GM23338 (cell line): ENCODE results near the gene DHRS7C. TPM values are rescaled to one million over a fixed set of nuclear protein-coding genes. Genes with fewer than 3 reads are reported as not detected.

Experiments used
- ATAC-seq: fragments of 200-7000 bp; cut with Tn5 transposase; 3 replicates; pipeline ENCODE4 v1.9.1; 2020
- DNase-seq: peaks from one replicate; pipeline ENCODE4 v3.0.0-alpha.2; 2015; ENCODE audit warnings: low spot score
- H2AFZ ChIP-seq: fragments of 200-600 bp; sonication (generic); 2 replicates; pipeline ENCODE4 v1.8.0; 2016; ENCODE audit warnings: antibody characterized with exemption, mild to moderate bottlenecking, moderate library complexity
- H3F3A ChIP-seq: fragments of 200-600 bp; sonication (generic); replicated peaks from 2 replicates; pipeline ENCODE4 v1.8.0; 2017; ENCODE audit warnings: antibody characterized with exemption, mixed run types, low read depth
- H3K27ac ChIP-seq: fragments of 200-600 bp; sonication (generic); 2 replicates; pipeline ENCODE4 v1.6.1; 2016; ENCODE audit warnings: low read depth
- H3K27me3 ChIP-seq: fragments of 200-600 bp; sonication (generic); 2 replicates; pipeline ENCODE4 v1.8.0; 2016; ENCODE audit warnings: mild to moderate bottlenecking, mixed run types, moderate library complexity; ENCODE audit not compliant: insufficient read depth
- H3K36me3 ChIP-seq: fragments of 200-600 bp; sonication (generic); 2 replicates; pipeline ENCODE4 v1.8.0; 2016; ENCODE audit warnings: mild to moderate bottlenecking; ENCODE audit not compliant: insufficient read depth
- H3K4me1 ChIP-seq: fragments of 200-600 bp; sonication (generic); 2 replicates; pipeline ENCODE4 v1.8.0; 2016; ENCODE audit warnings: mild to moderate bottlenecking, moderate library complexity; ENCODE audit not compliant: insufficient read depth
- H3K4me2 ChIP-seq: fragments of 200-600 bp; sonication (generic); 2 replicates; pipeline ENCODE4 v1.7.1; 2017; ENCODE audit warnings: mixed run types
- H3K4me3 ChIP-seq: fragments of 200-600 bp; sonication (generic); 2 replicates; pipeline ENCODE4 v1.6.1; 2016; ENCODE audit warnings: mixed run types
- H3K79me2 ChIP-seq: fragments of 200-600 bp; sonication (generic); replicated peaks from 2 replicates; pipeline ENCODE4 v1.8.0; 2017; ENCODE audit warnings: mild to moderate bottlenecking; ENCODE audit not compliant: insufficient read depth
- H3K9me2 ChIP-seq: fragments of 200-600 bp; sonication (generic); 2 replicates; pipeline ENCODE4 v1.8.0; 2017; ENCODE audit not compliant: insufficient read depth
- H4K20me1 ChIP-seq: fragments of 200-600 bp; sonication (generic); replicated peaks from 2 replicates; pipeline ENCODE4 v1.8.0; 2017; ENCODE audit warnings: mild to moderate bottlenecking; ENCODE audit not compliant: insufficient read depth
- H3K27ac Mint-ChIP-seq: 2 replicates; pipeline ENCODE4 v1.8.0; 2020; ENCODE audit warnings: inconsistent platforms, mild to moderate bottlenecking, moderate library complexity, mixed read lengths
- H3K27me3 Mint-ChIP-seq: 3 replicates; pipeline ENCODE4 v1.8.0; 2022; ENCODE audit warnings: low read depth, mild to moderate bottlenecking, moderate library complexity, mixed read lengths, inconsistent platforms; ENCODE audit not compliant: insufficient read depth, poor library complexity
- H3K36me3 Mint-ChIP-seq: 3 replicates; pipeline ENCODE4 v1.8.0; 2021; ENCODE audit warnings: low read depth, mild to moderate bottlenecking, inconsistent platforms, moderate library complexity, mixed read lengths
- H3K4me1 Mint-ChIP-seq: 3 replicates; pipeline ENCODE4 v1.8.0; 2020; ENCODE audit warnings: mild to moderate bottlenecking, inconsistent platforms, mixed read lengths
- H3K4me3 Mint-ChIP-seq: 3 replicates; pipeline ENCODE4 v1.8.0; 2021; ENCODE audit warnings: moderate library complexity, mild to moderate bottlenecking, inconsistent platforms, mixed read lengths
- H3K9me3 Mint-ChIP-seq: 3 replicates; pipeline ENCODE4 v1.8.0; 2020; ENCODE audit warnings: moderate library complexity, mild to moderate bottlenecking, inconsistent platforms, mixed read lengths
- CREB1 ChIP-seq: fragments of 250-450 bp; sonication (Bioruptor Pico); IDR thresholded peaks from 2 replicates; pipeline ENCODE4 v1.5.0; 2020; ENCODE audit warnings: low read depth, mild to moderate bottlenecking, moderate library complexity
- EZH2 ChIP-seq: fragments of 200-600 bp; sonication (generic); IDR thresholded peaks from one replicate; pipeline ENCODE4 v1.8.0; 2017; ENCODE audit warnings: antibody characterized with exemption, mild to moderate bottlenecking, low read depth; ENCODE audit not compliant: unreplicated experiment
- EZH2phosphoT487 ChIP-seq: fragments of 200-600 bp; sonication (generic); IDR thresholded peaks from one replicate; pipeline ENCODE4 v1.8.1; 2018; ENCODE audit warnings: antibody characterized with exemption; ENCODE audit not compliant: unreplicated experiment
- JUNB ChIP-seq: IDR thresholded peaks from one replicate; pipeline ENCODE4 v1.6.1; 2016; ENCODE audit warnings: antibody characterized with exemption; ENCODE audit not compliant: unreplicated experiment
- NANOG ChIP-seq: IDR thresholded peaks from 2 replicates; pipeline ENCODE4 v1.6.1; 2016; ENCODE audit warnings: antibody characterized with exemption, borderline replicate concordance
- POLR2AphosphoS5 ChIP-seq: IDR thresholded peaks from 2 replicates; pipeline ENCODE4 v1.6.1; 2016; ENCODE audit warnings: antibody characterized with exemption, low read depth
- STAT1 ChIP-seq: IDR thresholded peaks from one replicate; pipeline ENCODE4 v1.6.1; 2016; ENCODE audit warnings: antibody characterized with exemption; ENCODE audit not compliant: unreplicated experiment
- ZNF114 ChIP-seq: fragments of 250-450 bp; sonication (Bioruptor Pico); IDR thresholded peaks from 2 replicates; pipeline ENCODE4 v1.5.0; 2020; ENCODE audit warnings: mild to moderate bottlenecking, moderate library complexity
- ZNF331 ChIP-seq: fragments of 250-450 bp; sonication (Bioruptor Pico); IDR thresholded peaks from 2 replicates; pipeline ENCODE4 v1.5.0; 2020; ENCODE audit warnings: low read depth, mild to moderate bottlenecking, moderate library complexity
- polyA plus RNA-seq: library from polyadenylated mRNA; unstranded; fragments of >200 nt; fragmentation: Nextera tagmentation; extraction: Ambion mirVana; gene quantifications from 2 replicates; pipeline ENCODE4 v1.2.1, GENCODE V29; 2016
- total RNA-seq: library from RNA; depleted of rRNA; stranded (reverse); fragments of >200 nt; shearing (Covaris generic); gene quantifications from 2 replicates; pipeline ENCODE4 v1.2.3, GENCODE V29; 2014
- TF ChIP-seq, protein P1 (sequence below): IDR thresholded peaks from one replicate; pipeline ENCODE4 v1.6.1; 2018; ENCODE audit warnings: antibody characterized with exemption; ENCODE audit not compliant: unreplicated experiment
- TF ChIP-seq, protein P2 (sequence below): fragments of 250-450 bp; sonication (Bioruptor Pico); IDR thresholded peaks from 2 replicates; pipeline ENCODE4 v1.5.0; 2020; ENCODE audit warnings: mild to moderate bottlenecking, moderate library complexity
- TF ChIP-seq, protein P3 (sequence below), 2 experiments: fragments of 200-600 bp in 1 of 2; sonication (generic) in 1 of 2; conservative IDR thresholded peaks; 2 replicates each; pipeline versions ENCODE4 v1.5.1 to v1.6.1; 2016 to 2017; ENCODE audit warnings: antibody characterized with exemption in 2 of 2, low read depth in 2 of 2, mild to moderate bottlenecking in 2 of 2, moderate library complexity in 1 of 2
- TF ChIP-seq, protein P4 (sequence below): IDR thresholded peaks from 2 replicates; pipeline ENCODE4 v1.6.1; 2016; ENCODE audit warnings: antibody characterized with exemption

The DHRS7C gene
- total and polyA plus RNA-seq, 2 experiments from 2014 or later, result not detected

DNA sequence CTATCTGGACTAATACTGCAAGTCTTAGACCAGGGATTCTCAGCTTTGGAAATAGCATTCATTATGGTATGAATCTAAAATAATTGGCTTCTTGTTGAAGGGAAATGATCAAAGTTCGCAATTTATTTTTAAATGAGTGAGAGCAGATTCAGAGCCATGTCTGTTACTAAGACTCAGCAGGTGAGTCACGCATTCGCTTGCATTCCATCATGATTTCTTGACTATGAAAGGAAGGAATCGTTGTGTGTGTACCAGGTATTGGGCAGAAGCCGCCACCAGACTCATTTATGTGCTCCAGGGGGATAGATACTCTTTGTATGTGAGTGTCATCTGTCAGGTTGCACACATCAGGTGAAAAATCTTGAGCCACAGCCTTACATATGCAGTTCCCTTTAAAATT lies 19.7 kb upstream of the DHRS7C start:
- peaks cover 5% of the 10 kb centered on the region for H3K27me3 Mint-ChIP-seq
- no peak for ATAC-seq
- no peak overlapping the region for H3K4me3 ChIP-seq

More for the DNA sequence above, 19.7 kb upstream of the DHRS7C start:
- Histone ChIP-seq H3F3A (no peaks in the 10 kb centered on the region), H2AFZ (no peak overlapping the region), H4K20me1 (no peaks in the 10 kb centered on the region), H3K79me2 (no peaks in the 10 kb centered on the region), H3K4me2 (no peak overlapping the region), H3K27me3 (no peaks in the 10 kb centered on the region), H3K4me1 (no peaks in the 10 kb centered on the region), H3K9me2 (0 out of 2 replicates have a peak, but pooled peaks cover 6% of the 10 kb centered on the region), H3K27ac (no peak overlapping the region), H3K36me3 (no peaks in the 10 kb centered on the region)
- Mint-ChIP-seq H3K9me3 (peaks cover 4% of the 10 kb centered on the region), H3K36me3 (no peaks in the 10 kb centered on the region), H3K4me1 (no peaks in the 10 kb centered on the region), H3K27ac (no peak overlapping the region), H3K4me3 (no peak overlapping the region)
- DNase-seq, result no peak
- TF ChIP-seq, protein P1, sequence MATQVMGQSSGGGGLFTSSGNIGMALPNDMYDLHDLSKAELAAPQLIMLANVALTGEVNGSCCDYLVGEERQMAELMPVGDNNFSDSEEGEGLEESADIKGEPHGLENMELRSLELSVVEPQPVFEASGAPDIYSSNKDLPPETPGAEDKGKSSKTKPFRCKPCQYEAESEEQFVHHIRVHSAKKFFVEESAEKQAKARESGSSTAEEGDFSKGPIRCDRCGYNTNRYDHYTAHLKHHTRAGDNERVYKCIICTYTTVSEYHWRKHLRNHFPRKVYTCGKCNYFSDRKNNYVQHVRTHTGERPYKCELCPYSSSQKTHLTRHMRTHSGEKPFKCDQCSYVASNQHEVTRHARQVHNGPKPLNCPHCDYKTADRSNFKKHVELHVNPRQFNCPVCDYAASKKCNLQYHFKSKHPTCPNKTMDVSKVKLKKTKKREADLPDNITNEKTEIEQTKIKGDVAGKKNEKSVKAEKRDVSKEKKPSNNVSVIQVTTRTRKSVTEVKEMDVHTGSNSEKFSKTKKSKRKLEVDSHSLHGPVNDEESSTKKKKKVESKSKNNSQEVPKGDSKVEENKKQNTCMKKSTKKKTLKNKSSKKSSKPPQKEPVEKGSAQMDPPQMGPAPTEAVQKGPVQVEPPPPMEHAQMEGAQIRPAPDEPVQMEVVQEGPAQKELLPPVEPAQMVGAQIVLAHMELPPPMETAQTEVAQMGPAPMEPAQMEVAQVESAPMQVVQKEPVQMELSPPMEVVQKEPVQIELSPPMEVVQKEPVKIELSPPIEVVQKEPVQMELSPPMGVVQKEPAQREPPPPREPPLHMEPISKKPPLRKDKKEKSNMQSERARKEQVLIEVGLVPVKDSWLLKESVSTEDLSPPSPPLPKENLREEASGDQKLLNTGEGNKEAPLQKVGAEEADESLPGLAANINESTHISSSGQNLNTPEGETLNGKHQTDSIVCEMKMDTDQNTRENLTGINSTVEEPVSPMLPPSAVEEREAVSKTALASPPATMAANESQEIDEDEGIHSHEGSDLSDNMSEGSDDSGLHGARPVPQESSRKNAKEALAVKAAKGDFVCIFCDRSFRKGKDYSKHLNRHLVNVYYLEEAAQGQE, result no peak
- TF ChIP-seq ZNF331 (CRISPR knock-in tag) (no peak), STAT1 (no peak), ZNF114 (CRISPR knock-in tag) (no peak), JUNB (no peak), EZH2phosphoT487 (no peak), EZH2 (no peak), NANOG (no peak), POLR2AphosphoS5 (no peak), CREB1 (CRISPR knock-in tag) (no peak)
- TF ChIP-seq, protein P2, sequence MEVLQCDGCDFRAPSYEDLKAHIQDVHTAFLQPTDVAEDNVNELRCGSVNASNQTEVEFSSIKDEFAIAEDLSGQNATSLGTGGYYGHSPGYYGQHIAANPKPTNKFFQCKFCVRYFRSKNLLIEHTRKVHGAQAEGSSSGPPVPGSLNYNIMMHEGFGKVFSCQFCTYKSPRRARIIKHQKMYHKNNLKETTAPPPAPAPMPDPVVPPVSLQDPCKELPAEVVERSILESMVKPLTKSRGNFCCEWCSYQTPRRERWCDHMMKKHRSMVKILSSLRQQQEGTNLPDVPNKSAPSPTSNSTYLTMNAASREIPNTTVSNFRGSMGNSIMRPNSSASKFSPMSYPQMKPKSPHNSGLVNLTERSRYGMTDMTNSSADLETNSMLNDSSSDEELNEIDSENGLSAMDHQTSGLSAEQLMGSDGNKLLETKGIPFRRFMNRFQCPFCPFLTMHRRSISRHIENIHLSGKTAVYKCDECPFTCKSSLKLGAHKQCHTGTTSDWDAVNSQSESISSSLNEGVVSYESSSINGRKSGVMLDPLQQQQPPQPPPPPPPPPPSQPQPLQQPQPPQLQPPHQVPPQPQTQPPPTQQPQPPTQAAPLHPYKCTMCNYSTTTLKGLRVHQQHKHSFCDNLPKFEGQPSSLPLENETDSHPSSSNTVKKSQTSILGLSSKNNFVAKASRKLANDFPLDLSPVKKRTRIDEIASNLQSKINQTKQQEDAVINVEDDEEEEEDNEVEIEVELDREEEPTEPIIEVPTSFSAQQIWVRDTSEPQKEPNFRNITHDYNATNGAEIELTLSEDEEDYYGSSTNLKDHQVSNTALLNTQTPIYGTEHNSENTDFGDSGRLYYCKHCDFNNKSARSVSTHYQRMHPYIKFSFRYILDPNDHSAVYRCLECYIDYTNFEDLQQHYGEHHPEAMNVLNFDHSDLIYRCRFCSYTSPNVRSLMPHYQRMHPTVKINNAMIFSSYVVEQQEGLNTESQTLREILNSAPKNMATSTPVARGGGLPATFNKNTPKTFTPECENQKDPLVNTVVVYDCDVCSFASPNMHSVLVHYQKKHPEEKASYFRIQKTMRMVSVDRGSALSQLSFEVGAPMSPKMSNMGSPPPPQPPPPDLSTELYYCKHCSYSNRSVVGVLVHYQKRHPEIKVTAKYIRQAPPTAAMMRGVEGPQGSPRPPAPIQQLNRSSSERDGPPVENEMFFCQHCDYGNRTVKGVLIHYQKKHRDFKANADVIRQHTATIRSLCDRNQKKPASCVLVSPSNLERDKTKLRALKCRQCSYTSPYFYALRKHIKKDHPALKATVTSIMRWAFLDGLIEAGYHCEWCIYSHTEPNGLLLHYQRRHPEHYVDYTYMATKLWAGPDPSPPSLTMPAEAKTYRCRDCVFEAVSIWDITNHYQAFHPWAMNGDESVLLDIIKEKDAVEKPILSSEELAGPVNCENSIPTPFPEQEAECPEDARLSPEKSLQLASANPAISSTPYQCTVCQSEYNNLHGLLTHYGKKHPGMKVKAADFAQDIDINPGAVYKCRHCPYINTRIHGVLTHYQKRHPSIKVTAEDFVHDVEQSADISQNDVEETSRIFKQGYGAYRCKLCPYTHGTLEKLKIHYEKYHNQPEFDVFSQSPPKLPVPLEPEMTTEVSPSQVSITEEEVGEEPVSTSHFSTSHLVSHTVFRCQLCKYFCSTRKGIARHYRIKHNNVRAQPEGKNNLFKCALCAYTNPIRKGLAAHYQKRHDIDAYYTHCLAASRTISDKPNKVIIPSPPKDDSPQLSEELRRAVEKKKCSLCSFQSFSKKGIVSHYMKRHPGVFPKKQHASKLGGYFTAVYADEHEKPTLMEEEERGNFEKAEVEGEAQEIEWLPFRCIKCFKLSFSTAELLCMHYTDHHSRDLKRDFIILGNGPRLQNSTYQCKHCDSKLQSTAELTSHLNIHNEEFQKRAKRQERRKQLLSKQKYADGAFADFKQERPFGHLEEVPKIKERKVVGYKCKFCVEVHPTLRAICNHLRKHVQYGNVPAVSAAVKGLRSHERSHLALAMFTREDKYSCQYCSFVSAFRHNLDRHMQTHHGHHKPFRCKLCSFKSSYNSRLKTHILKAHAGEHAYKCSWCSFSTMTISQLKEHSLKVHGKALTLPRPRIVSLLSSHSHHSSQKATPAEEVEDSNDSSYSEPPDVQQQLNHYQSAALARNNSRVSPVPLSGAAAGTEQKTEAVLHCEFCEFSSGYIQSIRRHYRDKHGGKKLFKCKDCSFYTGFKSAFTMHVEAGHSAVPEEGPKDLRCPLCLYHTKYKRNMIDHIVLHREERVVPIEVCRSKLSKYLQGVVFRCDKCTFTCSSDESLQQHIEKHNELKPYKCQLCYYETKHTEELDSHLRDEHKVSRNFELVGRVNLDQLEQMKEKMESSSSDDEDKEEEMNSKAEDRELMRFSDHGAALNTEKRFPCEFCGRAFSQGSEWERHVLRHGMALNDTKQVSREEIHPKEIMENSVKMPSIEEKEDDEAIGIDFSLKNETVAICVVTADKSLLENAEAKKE (CRISPR knock-in tag), result no peak
- TF ChIP-seq, protein P3, sequence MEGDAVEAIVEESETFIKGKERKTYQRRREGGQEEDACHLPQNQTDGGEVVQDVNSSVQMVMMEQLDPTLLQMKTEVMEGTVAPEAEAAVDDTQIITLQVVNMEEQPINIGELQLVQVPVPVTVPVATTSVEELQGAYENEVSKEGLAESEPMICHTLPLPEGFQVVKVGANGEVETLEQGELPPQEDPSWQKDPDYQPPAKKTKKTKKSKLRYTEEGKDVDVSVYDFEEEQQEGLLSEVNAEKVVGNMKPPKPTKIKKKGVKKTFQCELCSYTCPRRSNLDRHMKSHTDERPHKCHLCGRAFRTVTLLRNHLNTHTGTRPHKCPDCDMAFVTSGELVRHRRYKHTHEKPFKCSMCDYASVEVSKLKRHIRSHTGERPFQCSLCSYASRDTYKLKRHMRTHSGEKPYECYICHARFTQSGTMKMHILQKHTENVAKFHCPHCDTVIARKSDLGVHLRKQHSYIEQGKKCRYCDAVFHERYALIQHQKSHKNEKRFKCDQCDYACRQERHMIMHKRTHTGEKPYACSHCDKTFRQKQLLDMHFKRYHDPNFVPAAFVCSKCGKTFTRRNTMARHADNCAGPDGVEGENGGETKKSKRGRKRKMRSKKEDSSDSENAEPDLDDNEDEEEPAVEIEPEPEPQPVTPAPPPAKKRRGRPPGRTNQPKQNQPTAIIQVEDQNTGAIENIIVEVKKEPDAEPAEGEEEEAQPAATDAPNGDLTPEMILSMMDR (conservative IDR thresholded peaks at IDR 0.05; ENCODE audit: low read depth in 2 of 2), result no peak
- TF ChIP-seq, protein P4, sequence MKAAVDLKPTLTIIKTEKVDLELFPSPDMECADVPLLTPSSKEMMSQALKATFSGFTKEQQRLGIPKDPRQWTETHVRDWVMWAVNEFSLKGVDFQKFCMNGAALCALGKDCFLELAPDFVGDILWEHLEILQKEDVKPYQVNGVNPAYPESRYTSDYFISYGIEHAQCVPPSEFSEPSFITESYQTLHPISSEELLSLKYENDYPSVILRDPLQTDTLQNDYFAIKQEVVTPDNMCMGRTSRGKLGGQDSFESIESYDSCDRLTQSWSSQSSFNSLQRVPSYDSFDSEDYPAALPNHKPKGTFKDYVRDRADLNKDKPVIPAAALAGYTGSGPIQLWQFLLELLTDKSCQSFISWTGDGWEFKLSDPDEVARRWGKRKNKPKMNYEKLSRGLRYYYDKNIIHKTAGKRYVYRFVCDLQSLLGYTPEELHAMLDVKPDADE, result no peak
